ENCODE results near the gene DEK. TPM values are rescaled to one million over a fixed set of nuclear protein-coding genes. Genes with fewer than 3 reads are reported as not detected.

DEK gene
- total and polyA plus RNA-seq, 2 of the 13 experiments (the other 11 are each of a cell fraction or from before 2014, with no cell fraction given) = 53.2 to 276 TPM

DNA sequence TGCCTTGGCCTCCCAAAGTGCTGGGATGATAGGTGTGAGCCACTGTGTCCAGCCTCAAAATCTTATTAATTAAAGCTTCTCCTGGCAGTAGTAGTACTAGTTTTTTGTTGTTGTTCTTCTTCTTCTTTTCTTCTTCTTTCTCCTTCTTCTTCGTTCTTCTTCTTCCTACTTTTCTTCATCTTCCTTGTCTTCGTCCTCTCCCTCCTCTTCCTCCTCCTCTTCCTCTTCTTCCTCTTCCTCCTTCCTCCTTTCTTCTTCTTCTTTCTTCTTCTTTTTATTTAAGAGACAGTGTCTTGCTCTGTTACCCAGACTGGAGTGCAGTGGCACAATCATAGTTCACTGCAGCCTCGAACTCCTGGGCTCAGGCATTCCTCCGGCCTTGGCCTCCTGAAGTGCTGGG is 17.2 kb upstream of the DEK start:
- ChIA-PET CTCF (ENCODE audit: low intra/inter-chr PET ratio, low total read pairs) (no interaction called here), POLR2A (no interaction called here)
- ATAC-seq = no peak
- Histone ChIP-seq H3K4me1 (ENCODE audit: insufficient read depth, low read length) (0 out of 2 replicates have a peak, but pooled peaks cover 12% of the 10 kb centered on the region), H3K4me2 (ENCODE audit: low read depth, low read length) (no peak overlapping the region), H3K9ac (ENCODE audit: insufficient read depth, low read depth, low read length) (no peak overlapping the region), H3K27me3 (ENCODE audit: control insufficient read depth in 1 of 2, insufficient read depth in 2 of 2, low read length in 2 of 2) (peaks cover 4 to 31% of the 10 kb centered on the region in 2 experiments; a peak in 4 of 5 replicates), H2AFZ (ENCODE audit: low read length) (no peak overlapping the region), H3K27ac (ENCODE audit: extremely low read length, insufficient read depth, low read length) (no peak overlapping the region), H4K20me1 (ENCODE audit: insufficient read depth, low read length) (no peaks in the 10 kb centered on the region), H3K9me3 (ENCODE audit: low read length) (no peaks in the 10 kb centered on the region), H3K36me3 (replicated peaks in 1 of 2; ENCODE audit: control insufficient read depth in 1 of 2, insufficient read depth in 2 of 2, low read length in 2 of 2) (no peaks in the 10 kb centered on the region), H3K79me2 (ENCODE audit: insufficient read depth, low read length) (no peaks in the 10 kb centered on the region), H3K4me3 (replicated peaks in 1 of 3; ENCODE audit: insufficient read depth in 1 of 3, low read depth in 2 of 3, low read length in 3 of 3) (no peak overlapping the region)
- FAIRE-seq = no peak
- 26% methylated on average over 4 of the region's 4 CpGs for WGBS (ENCODE audit: low lambda C conversion rate)
- no TSS peak for BruUV-seq (replicated peaks)
- intact Hi-C loops (cut with micrococcal nuclease; ENCODE audit: unreplicated experiment) = no loop called here
- no peak for DNase-seq (ENCODE audit: low spot score)
- in situ Hi-C loops (cut with HindIII; ENCODE audit: extremely low pct_ligation_motif_present, low pct_unique_long_range_greater_than_20kb) = no loop called here
- TF ChIP-seq ATF7-NPFF (CRISPR knock-in tag; IDR thresholded peaks at IDR 0.05; ENCODE audit: low read depth) (no peak), ZNF660 (CRISPR knock-in tag; IDR thresholded peaks at IDR 0.05; ENCODE audit: borderline replicate concordance, low read depth) (no peak), ZNF652 (CRISPR knock-in tag; IDR thresholded peaks at IDR 0.05; ENCODE audit: borderline replicate concordance, low read depth) (no peak), ZNF782 (CRISPR knock-in tag; IDR thresholded peaks at IDR 0.05; ENCODE audit: borderline replicate concordance) (no peak), ZNF546 (CRISPR knock-in tag; conservative IDR thresholded peaks at IDR 0.05) (no peak), PCBP1 (IDR thresholded peaks at IDR 0.05; ENCODE audit: borderline replicate concordance, low read depth, low read length) (no peak), HMGXB4 (CRISPR knock-in tag; IDR thresholded peaks at IDR 0.05; ENCODE audit: borderline replicate concordance in 1 of 2, low read depth in 1 of 2) (no peak), REL (CRISPR knock-in tag; conservative IDR thresholded peaks at IDR 0.05) (no peak), ZNF10 (CRISPR knock-in tag; IDR thresholded peaks at IDR 0.05; ENCODE audit: borderline replicate concordance, low read depth) (no peak), ZNF709 (CRISPR knock-in tag; IDR thresholded peaks at IDR 0.05) (no peak), SAP130 (CRISPR knock-in tag; IDR thresholded peaks at IDR 0.05; ENCODE audit: low read depth) (no peak)
- TF ChIP-seq, protein P1, sequence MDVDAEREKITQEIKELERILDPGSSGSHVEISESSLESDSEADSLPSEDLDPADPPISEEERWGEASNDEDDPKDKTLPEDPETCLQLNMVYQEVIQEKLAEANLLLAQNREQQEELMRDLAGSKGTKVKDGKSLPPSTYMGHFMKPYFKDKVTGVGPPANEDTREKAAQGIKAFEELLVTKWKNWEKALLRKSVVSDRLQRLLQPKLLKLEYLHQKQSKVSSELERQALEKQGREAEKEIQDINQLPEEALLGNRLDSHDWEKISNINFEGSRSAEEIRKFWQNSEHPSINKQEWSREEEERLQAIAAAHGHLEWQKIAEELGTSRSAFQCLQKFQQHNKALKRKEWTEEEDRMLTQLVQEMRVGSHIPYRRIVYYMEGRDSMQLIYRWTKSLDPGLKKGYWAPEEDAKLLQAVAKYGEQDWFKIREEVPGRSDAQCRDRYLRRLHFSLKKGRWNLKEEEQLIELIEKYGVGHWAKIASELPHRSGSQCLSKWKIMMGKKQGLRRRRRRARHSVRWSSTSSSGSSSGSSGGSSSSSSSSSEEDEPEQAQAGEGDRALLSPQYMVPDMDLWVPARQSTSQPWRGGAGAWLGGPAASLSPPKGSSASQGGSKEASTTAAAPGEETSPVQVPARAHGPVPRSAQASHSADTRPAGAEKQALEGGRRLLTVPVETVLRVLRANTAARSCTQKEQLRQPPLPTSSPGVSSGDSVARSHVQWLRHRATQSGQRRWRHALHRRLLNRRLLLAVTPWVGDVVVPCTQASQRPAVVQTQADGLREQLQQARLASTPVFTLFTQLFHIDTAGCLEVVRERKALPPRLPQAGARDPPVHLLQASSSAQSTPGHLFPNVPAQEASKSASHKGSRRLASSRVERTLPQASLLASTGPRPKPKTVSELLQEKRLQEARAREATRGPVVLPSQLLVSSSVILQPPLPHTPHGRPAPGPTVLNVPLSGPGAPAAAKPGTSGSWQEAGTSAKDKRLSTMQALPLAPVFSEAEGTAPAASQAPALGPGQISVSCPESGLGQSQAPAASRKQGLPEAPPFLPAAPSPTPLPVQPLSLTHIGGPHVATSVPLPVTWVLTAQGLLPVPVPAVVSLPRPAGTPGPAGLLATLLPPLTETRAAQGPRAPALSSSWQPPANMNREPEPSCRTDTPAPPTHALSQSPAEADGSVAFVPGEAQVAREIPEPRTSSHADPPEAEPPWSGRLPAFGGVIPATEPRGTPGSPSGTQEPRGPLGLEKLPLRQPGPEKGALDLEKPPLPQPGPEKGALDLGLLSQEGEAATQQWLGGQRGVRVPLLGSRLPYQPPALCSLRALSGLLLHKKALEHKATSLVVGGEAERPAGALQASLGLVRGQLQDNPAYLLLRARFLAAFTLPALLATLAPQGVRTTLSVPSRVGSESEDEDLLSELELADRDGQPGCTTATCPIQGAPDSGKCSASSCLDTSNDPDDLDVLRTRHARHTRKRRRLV (CRISPR knock-in tag; IDR thresholded peaks at IDR 0.05) = no peak
- TF ChIP-seq, protein P2, sequence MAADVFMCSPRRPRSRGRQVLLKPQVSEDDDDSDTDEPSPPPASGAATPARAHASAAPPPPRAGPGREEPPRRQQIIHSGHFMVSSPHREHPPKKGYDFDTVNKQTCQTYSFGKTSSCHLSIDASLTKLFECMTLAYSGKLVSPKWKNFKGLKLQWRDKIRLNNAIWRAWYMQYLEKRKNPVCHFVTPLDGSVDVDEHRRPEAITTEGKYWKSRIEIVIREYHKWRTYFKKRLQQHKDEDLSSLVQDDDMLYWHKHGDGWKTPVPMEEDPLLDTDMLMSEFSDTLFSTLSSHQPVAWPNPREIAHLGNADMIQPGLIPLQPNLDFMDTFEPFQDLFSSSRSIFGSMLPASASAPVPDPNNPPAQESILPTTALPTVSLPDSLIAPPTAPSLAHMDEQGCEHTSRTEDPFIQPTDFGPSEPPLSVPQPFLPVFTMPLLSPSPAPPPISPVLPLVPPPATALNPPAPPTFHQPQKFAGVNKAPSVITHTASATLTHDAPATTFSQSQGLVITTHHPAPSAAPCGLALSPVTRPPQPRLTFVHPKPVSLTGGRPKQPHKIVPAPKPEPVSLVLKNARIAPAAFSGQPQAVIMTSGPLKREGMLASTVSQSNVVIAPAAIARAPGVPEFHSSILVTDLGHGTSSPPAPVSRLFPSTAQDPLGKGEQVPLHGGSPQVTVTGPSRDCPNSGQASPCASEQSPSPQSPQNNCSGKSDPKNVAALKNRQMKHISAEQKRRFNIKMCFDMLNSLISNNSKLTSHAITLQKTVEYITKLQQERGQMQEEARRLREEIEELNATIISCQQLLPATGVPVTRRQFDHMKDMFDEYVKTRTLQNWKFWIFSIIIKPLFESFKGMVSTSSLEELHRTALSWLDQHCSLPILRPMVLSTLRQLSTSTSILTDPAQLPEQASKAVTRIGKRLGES (CRISPR knock-in tag; IDR thresholded peaks at IDR 0.05; ENCODE audit: borderline replicate concordance) = no peak
- TF ChIP-seq, protein P3, sequence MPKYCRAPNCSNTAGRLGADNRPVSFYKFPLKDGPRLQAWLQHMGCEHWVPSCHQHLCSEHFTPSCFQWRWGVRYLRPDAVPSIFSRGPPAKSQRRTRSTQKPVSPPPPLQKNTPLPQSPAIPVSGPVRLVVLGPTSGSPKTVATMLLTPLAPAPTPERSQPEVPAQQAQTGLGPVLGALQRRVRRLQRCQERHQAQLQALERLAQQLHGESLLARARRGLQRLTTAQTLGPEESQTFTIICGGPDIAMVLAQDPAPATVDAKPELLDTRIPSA (CRISPR knock-in tag; IDR thresholded peaks at IDR 0.05; ENCODE audit: borderline replicate concordance) = no peak
